Choroid plexus epithelial cell (primary cell): Measurements from ENCODE around the gene SSRP1.

ENCODE experiments used
- DNase-seq: peaks from one replicate; pipeline ENCODE4 v3.0.0-alpha.2; 2010; ENCODE audit warnings: low read depth
- H3K4me3 ChIP-seq: 2 replicates; pipeline ENCODE4 v1.5.1; 2011; ENCODE audit warnings: low read depth, mild to moderate bottlenecking, control low read depth, low read length, moderate library complexity
- TF ChIP-seq, protein P1 (sequence below): conservative IDR thresholded peaks from 2 replicates; pipeline ENCODE4 v1.5.1; 2011; ENCODE audit warnings: low read depth, mild to moderate bottlenecking, control low read depth, inconsistent platforms, low read length, moderate library complexity

SSRP1 gene

DNA sequence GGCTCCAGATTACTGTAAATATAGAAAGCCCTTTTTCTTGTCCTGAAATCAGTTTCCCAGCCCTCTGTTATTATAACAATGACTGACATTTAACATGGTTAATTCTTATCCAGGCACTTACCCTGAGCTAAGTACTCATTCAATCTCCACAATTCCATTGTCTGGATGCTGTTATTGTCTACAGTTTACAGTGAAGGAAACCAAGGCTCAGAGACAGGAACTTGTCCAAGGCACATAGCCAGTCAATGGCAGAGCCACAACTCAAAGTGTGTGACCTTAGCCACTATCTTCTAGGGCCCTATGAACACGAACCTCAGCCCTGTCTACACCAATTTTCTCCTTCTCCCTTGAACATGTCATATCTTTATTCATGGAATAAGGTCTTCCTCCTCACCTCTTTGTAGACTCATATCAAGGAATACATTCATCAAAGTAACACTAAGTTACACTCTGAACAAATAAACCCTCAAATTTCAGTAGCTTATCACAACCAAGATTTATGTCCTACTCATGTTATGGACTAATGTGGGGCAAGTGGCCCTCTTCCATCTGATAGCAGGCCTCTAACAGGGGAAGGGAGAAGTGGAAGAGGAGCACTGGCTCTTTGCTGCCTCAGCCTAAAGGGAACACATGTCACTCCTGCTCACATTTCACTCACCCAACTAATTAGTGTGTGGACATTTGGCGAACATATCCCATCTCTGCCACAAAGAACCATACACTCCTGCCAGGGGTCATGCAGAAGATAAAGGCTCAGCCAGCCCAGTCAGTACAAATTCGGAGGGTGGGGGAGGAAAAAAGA, 59.3 kb downstream of the SSRP1 start:
- H3K4me3 ChIP-seq, result no peak overlapping the region
- no peak for DNase-seq
- TF ChIP-seq, protein P1, sequence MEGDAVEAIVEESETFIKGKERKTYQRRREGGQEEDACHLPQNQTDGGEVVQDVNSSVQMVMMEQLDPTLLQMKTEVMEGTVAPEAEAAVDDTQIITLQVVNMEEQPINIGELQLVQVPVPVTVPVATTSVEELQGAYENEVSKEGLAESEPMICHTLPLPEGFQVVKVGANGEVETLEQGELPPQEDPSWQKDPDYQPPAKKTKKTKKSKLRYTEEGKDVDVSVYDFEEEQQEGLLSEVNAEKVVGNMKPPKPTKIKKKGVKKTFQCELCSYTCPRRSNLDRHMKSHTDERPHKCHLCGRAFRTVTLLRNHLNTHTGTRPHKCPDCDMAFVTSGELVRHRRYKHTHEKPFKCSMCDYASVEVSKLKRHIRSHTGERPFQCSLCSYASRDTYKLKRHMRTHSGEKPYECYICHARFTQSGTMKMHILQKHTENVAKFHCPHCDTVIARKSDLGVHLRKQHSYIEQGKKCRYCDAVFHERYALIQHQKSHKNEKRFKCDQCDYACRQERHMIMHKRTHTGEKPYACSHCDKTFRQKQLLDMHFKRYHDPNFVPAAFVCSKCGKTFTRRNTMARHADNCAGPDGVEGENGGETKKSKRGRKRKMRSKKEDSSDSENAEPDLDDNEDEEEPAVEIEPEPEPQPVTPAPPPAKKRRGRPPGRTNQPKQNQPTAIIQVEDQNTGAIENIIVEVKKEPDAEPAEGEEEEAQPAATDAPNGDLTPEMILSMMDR, result no peak
